Tibial nerve (tissue), 4 donors: ENCODE data around the gene SPOCK1. TPM values are rescaled to one million over a fixed set of nuclear protein-coding genes. Genes with fewer than 3 reads are reported as not detected.

Source experiments
- DNase-seq, 2 donors: peaks; one replicate each; pipeline ENCODE4 v3.0.0-alpha.2; 2019; ENCODE audit warnings: low spot score in 2 of 2
- H3K27ac ChIP-seq, 4 donors: fragments of 200-600 bp; sonication (generic) in 3 of 4; one replicate each; pipeline ENCODE4 v1.5.1; 2017 to 2019; ENCODE audit warnings: mild to moderate bottlenecking in 1 of 4
- H3K27me3 ChIP-seq, 2 donors: fragments of 200-600 bp; sonication (generic) in 1 of 2; one replicate each; pipeline versions ENCODE4 v1.5.1 to v1.6.0; 2017 to 2019
- H3K36me3 ChIP-seq, 3 donors: fragments of 200-600 bp; sonication (generic); one replicate each; pipeline ENCODE4 v1.5.1; 2018 to 2019
- H3K4me1 ChIP-seq, 4 donors: fragments of 200-600 bp; sonication (generic) in 3 of 4; one replicate each; pipeline ENCODE4 v1.5.1; 2017 to 2019
- H3K4me3 ChIP-seq, 4 donors: fragments of 200-600 bp; sonication (generic) in 3 of 4; one replicate each; pipeline ENCODE4 v1.5.1; 2017 to 2019; ENCODE audit warnings: mild to moderate bottlenecking in 1 of 4, moderate library complexity in 1 of 4
- H3K9me3 ChIP-seq, 4 donors: fragments of 200-600 bp; sonication (generic) in 3 of 4; one replicate each; pipeline ENCODE4 v1.5.1; 2017 to 2019
- CTCF ChIP-seq, 5 experiments: fragments of 200-600 bp in 3 of 5; fragments of 450-650 bp in 2 of 5; sonication (generic) in 3 of 5; IDR thresholded peaks; one replicate each; pipeline ENCODE4 v1.5.1; 2016 to 2019; ENCODE audit warnings: antibody characterized with exemption in 5 of 5, mild to moderate bottlenecking in 3 of 5, moderate library complexity in 2 of 5
- EP300 ChIP-seq, 2 donors: sonication (generic); formaldehyde crosslinking; IDR thresholded peaks; one replicate each; pipeline ENCODE4 v1.6.1; 2017; ENCODE audit warnings: antibody characterized with exemption in 2 of 2, mild to moderate bottlenecking in 1 of 2
- POLR2A ChIP-seq, 2 donors: fragments of 450-650 bp; IDR thresholded peaks; one replicate each; pipeline ENCODE4 v1.6.1; 2017; ENCODE audit warnings: antibody characterized with exemption in 2 of 2, mild to moderate bottlenecking in 2 of 2, moderate library complexity in 2 of 2
- WGBS, 2 donors: methylation state at CpG; one replicate each; pipeline ENCODE4 v1.1.5; 2018; 5-methylcytosine and 5-hydroxymethylcytosine counted together
- total RNA-seq, 4 donors: library from RNA; depleted of rRNA; stranded (reverse); fragments of >200 nt; gene quantifications; one replicate each; pipeline ENCODE4 v1.1.0, GENCODE V29; 2016

Gene SPOCK1
- total RNA-seq, 4 donors from 2014 or later: 39.8 to 119 (median 73.1) TPM

GRCh38 chr5:137450759-137451158, 48.4 kb downstream of the SPOCK1 start:
- no peak for TF ChIP-seq CTCF (IDR thresholded peaks at IDR 0.05)
- no peak for TF ChIP-seq POLR2A (IDR thresholded peaks at IDR 0.05)
- Histone ChIP-seq H3K27me3 (no peaks in the 10 kb centered on the region), H3K36me3 (no peaks in the 10 kb centered on the region), H3K9me3 (no peaks in the 10 kb centered on the region), H3K27ac (no peak overlapping the region), H3K4me3 (no peak overlapping the region), H3K4me1 (no peaks in the 10 kb centered on the region)
- DNase-seq: no peak
- 73 to 76% methylated on average over 3 of the region's 3 CpGs for WGBS, 2 donors

GRCh38 chr5:137448868-137449267, 50.3 kb downstream of the SPOCK1 start:
- WGBS, 2 donors: 65 to 66% methylated on average over 3 of the region's 3 CpGs

GRCh38 chr5:137446615-137447014, 52.5 kb downstream of the SPOCK1 start:
- no peaks in the 10 kb centered on the region for H3K27me3 ChIP-seq

More at GRCh38 chr5:137448868-137449267, 50.3 kb downstream of the SPOCK1 start:
- H3K4me3 ChIP-seq: no peak overlapping the region
- H3K36me3 ChIP-seq: no peaks in the 10 kb centered on the region
- H3K4me1 ChIP-seq: no peaks in the 10 kb centered on the region
- no peak overlapping the region for H3K27ac ChIP-seq
- no peaks in the 10 kb centered on the region for H3K9me3 ChIP-seq
- no peaks in the 10 kb centered on the region for H3K27me3 ChIP-seq
- TF ChIP-seq CTCF (IDR thresholded peaks at IDR 0.05) (no peak), EP300 (IDR thresholded peaks at IDR 0.05) (no peak), POLR2A (IDR thresholded peaks at IDR 0.05) (no peak)
- DNase-seq: no peak

GRCh38 chr5:137446151-137446550, 53.0 kb downstream of the SPOCK1 start:
- no peak overlapping the region for H3K4me3 ChIP-seq
- H3K27ac ChIP-seq: no peak overlapping the region
- DNase-seq: no peak
- no peaks in the 10 kb centered on the region for H3K36me3 ChIP-seq
- H3K27me3 ChIP-seq: no peaks in the 10 kb centered on the region
- H3K9me3 ChIP-seq: no peaks in the 10 kb centered on the region
- 61 to 68% methylated on average over 1 of the region's 1 CpG for WGBS, 2 donors
- TF ChIP-seq CTCF (IDR thresholded peaks at IDR 0.05): no peak
- no peak for TF ChIP-seq EP300 (IDR thresholded peaks at IDR 0.05)
- no peak for TF ChIP-seq POLR2A (IDR thresholded peaks at IDR 0.05)
- H3K4me1 ChIP-seq: no peaks in the 10 kb centered on the region

More at GRCh38 chr5:137446615-137447014, 52.5 kb downstream of the SPOCK1 start:
- Histone ChIP-seq H3K4me1 (no peaks in the 10 kb centered on the region), H3K36me3 (no peaks in the 10 kb centered on the region), H3K4me3 (no peak overlapping the region), H3K9me3 (no peaks in the 10 kb centered on the region), H3K27ac (no peak overlapping the region)
- no peak for TF ChIP-seq EP300 (IDR thresholded peaks at IDR 0.05)
- no peak for TF ChIP-seq POLR2A (IDR thresholded peaks at IDR 0.05)
- TF ChIP-seq CTCF (IDR thresholded peaks at IDR 0.05): no peak
- no peak for DNase-seq
- 78 to 82% methylated on average over 4 of the region's 4 CpGs for WGBS, 2 donors

- H3K4me1 ChIP-seq: no peaks in the 10 kb centered on the region
- no peaks in the 10 kb centered on the region for H3K36me3 ChIP-seq
- no peaks in the 10 kb centered on the region for H3K9me3 ChIP-seq
- no peaks in the 10 kb centered on the region for H3K27me3 ChIP-seq
- TF ChIP-seq POLR2A (IDR thresholded peaks at IDR 0.05): no peak
- no peak for TF ChIP-seq EP300 (IDR thresholded peaks at IDR 0.05)
- no peak for TF ChIP-seq CTCF (IDR thresholded peaks at IDR 0.05)
- no peak for DNase-seq
- WGBS, 2 donors: 30 to 46% methylated on average over 1 of the region's 1 CpG
- H3K27ac ChIP-seq: no peak overlapping the region
- H3K4me3 ChIP-seq: no peak overlapping the region
These were observed 56.5 kb downstream of the SPOCK1 start for GRCh38 chr5:137442660-137443059.
